Esophagus squamous epithelium (tissue), 5 donors: ENCODE data around the gene TMC1. TPM values are rescaled to one million over a fixed set of nuclear protein-coding genes. Genes with fewer than 3 reads are reported as not detected.

Experiments used
- DNase-seq: peaks from one replicate; lab custom pipeline; 2025; lab: John Stamatoyannopoulos, UW
- H3K27ac ChIP-seq, 4 donors: fragments of 200-600 bp; sonication (generic); one replicate each; pipeline ENCODE4 v1.5.1; 2016 to 2019; ENCODE audit warnings: mild to moderate bottlenecking in 1 of 4
- H3K27me3 ChIP-seq, 4 donors: fragments of 200-600 bp; sonication (generic); 1 replicate in 3 of 4; 2 replicates in 1 of 4; pipeline versions ENCODE4 v1.5.1 to v1.6.0; 2017 to 2021; ENCODE audit warnings: antibody characterized with exemption in 1 of 4
- H3K36me3 ChIP-seq, 3 donors: fragments of 200-600 bp; sonication (generic); one replicate each; pipeline ENCODE4 v1.5.1; 2016 to 2019
- H3K4me1 ChIP-seq, 3 donors: fragments of 200-600 bp; sonication (generic); one replicate each; pipeline ENCODE4 v1.5.1; 2017 to 2019
- H3K4me3 ChIP-seq, 4 donors: fragments of 200-600 bp; sonication (generic); 1 replicate in 3 of 4; 2 replicates in 1 of 4; pipeline ENCODE4 v1.5.1; 2016 to 2019; ENCODE audit warnings: mild to moderate bottlenecking in 2 of 4, moderate library complexity in 1 of 4
- H3K9me3 ChIP-seq, 3 donors: fragments of 200-600 bp; sonication (generic); one replicate each; pipeline ENCODE4 v1.5.1; 2016 to 2019
- CTCF ChIP-seq, 6 experiments: fragments of 450-650 bp in 4 of 6; fragments of 200-600 bp in 2 of 6; sonication (generic) in 2 of 6; IDR thresholded peaks; one replicate each; pipeline ENCODE4 v1.5.1; 2016 to 2019; ENCODE audit warnings: antibody characterized with exemption in 6 of 6, mild to moderate bottlenecking in 4 of 6, moderate library complexity in 4 of 6
- POLR2A ChIP-seq, 4 donors: fragments of 450-650 bp; IDR thresholded peaks; one replicate each; pipeline ENCODE4 v1.6.1; 2017; ENCODE audit warnings: antibody characterized with exemption in 4 of 4, mild to moderate bottlenecking in 4 of 4, moderate library complexity in 3 of 4
- WGBS, 2 donors: methylation state at CpG; one replicate each; pipeline ENCODE4 v1.1.5; 2018; 5-methylcytosine and 5-hydroxymethylcytosine counted together
- intact Hi-C: fragments of 100-400 bp; cut with DNase I; formaldehyde crosslinking; loops from one replicate; pipeline ENCODE4 v1.15.0; 2022
- total RNA-seq, 4 donors: library from RNA; depleted of rRNA; stranded (reverse); fragments of >200 nt; gene quantifications; one replicate each; pipeline ENCODE4 v1.1.0, GENCODE V29; 2016
- donor health status: DM: yes; HTN: yes; CAD: no.

The TMC1 gene
- total RNA-seq, 4 donors from 2014 or later = 1.1 to 3.1 (median 1.5) TPM; not detected in 1

- 21 to 27% methylated on average over 2 of the region's 2 CpGs for WGBS, 2 donors
- H3K4me1 ChIP-seq = no peaks in the 10 kb centered on the region
- intact Hi-C loops = no loop called here
- no peak overlapping the region for H3K4me3 ChIP-seq
- no peaks in the 10 kb centered on the region for H3K9me3 ChIP-seq
- no peak for DNase-seq
- no peak for TF ChIP-seq CTCF (IDR thresholded peaks at IDR 0.05)
- no peak for TF ChIP-seq POLR2A (IDR thresholded peaks at IDR 0.05)
- no peak overlapping the region for H3K27ac ChIP-seq
- H3K27me3 ChIP-seq = no peaks in the 10 kb centered on the region
- no peaks in the 10 kb centered on the region for H3K36me3 ChIP-seq
Observed at GRCh38 chr9:72623156-72623555, 101.7 kb downstream of the TMC1 start.

GRCh38 chr9:72627147-72627546 is 105.7 kb downstream of the TMC1 start:
- Histone ChIP-seq H3K4me1 (no peaks in the 10 kb centered on the region), H3K9me3 (no peaks in the 10 kb centered on the region), H3K36me3 (no peaks in the 10 kb centered on the region), H3K27me3 (no peaks in the 10 kb centered on the region), H3K4me3 (no peak overlapping the region), H3K27ac (no peak overlapping the region)
- intact Hi-C loops = no loop called here
- no peak for DNase-seq
- WGBS, 2 donors = 94 to 100% methylated on average over 2 of the region's 2 CpGs
- no peak for TF ChIP-seq POLR2A (IDR thresholded peaks at IDR 0.05)
- no peak for TF ChIP-seq CTCF (IDR thresholded peaks at IDR 0.05)

GRCh38 chr9:72627956-72628540 is 106.6 kb downstream of the TMC1 start:
- H3K9me3 ChIP-seq = no peaks in the 10 kb centered on the region
- intact Hi-C loops = no loop called here
- no peaks in the 10 kb centered on the region for H3K4me1 ChIP-seq
- no peak overlapping the region for H3K27ac ChIP-seq
- no peaks in the 10 kb centered on the region for H3K36me3 ChIP-seq
- DNase-seq = no peak
- 67 to 72% methylated on average over 7 of the region's 7 CpGs for WGBS, 2 donors
- no peak for TF ChIP-seq CTCF (IDR thresholded peaks at IDR 0.05)
- TF ChIP-seq POLR2A (IDR thresholded peaks at IDR 0.05) = no peak
- H3K27me3 ChIP-seq = no peaks in the 10 kb centered on the region
- H3K4me3 ChIP-seq = no peak overlapping the region

- H3K36me3 ChIP-seq = no peaks in the 10 kb centered on the region
- intact Hi-C loops = no loop called here
- no peak for TF ChIP-seq CTCF (IDR thresholded peaks at IDR 0.05)
- TF ChIP-seq POLR2A (IDR thresholded peaks at IDR 0.05) = no peak
- H3K4me3 ChIP-seq = no peak overlapping the region
- 8 to 16% methylated on average over 5 of the region's 5 CpGs for WGBS, 2 donors
- H3K27me3 ChIP-seq = no peaks in the 10 kb centered on the region
- peaks cover 0 to 8% (median 3%) of the 10 kb centered on the region in 3 donors for H3K9me3 ChIP-seq
- no peak for DNase-seq
- no peak overlapping the region for H3K27ac ChIP-seq
- H3K4me1 ChIP-seq = no peaks in the 10 kb centered on the region
Observed at GRCh38 chr9:72633966-72634365, 112.6 kb downstream of the TMC1 start.

- DNase-seq = no peak
- 67 to 71% methylated on average over 1 of the region's 1 CpG for WGBS, 2 donors
- peaks cover 0 to 8% (median 3%) of the 10 kb centered on the region in 3 donors for H3K9me3 ChIP-seq
- H3K27ac ChIP-seq = no peak overlapping the region
- no peaks in the 10 kb centered on the region for H3K27me3 ChIP-seq
- H3K4me3 ChIP-seq = no peak overlapping the region
- TF ChIP-seq POLR2A (IDR thresholded peaks at IDR 0.05) (no peak), CTCF (IDR thresholded peaks at IDR 0.05) (no peak)
- no peaks in the 10 kb centered on the region for H3K4me1 ChIP-seq
- intact Hi-C loops = no loop called here
- H3K36me3 ChIP-seq = no peaks in the 10 kb centered on the region
Observed at GRCh38 chr9:72635197-72635596, 113.8 kb downstream of the TMC1 start.
